Activated CD8-positive, alpha-beta memory T cell treated with anti-CD3 and anti-CD28 coated beads, Interleukin-2, amount 50 U/mL, for 4 hours (primary cell): ENCODE measurements around the gene SLC12A3.

Experiments
- DNase-seq: peaks from one replicate; pipeline ENCODE4 v3.0.0-alpha.2; 2020

Gene SLC12A3

GRCh38 chr16:56894331-56894917 is 29.4 kb downstream of the SLC12A3 start:
- DNase-seq, result no peak

- no peak for DNase-seq
Observed at GRCh38 chr16:56895813-56896212, 30.8 kb downstream of the SLC12A3 start.

GRCh38 chr16:56896244-56896643 is 31.2 kb downstream of the SLC12A3 start:
- no peak for DNase-seq

- DNase-seq, result no peak
Observed at GRCh38 chr16:56897026-56897799, 32.2 kb downstream of the SLC12A3 start.

GRCh38 chr16:56898847-56899246 is 33.8 kb downstream of the SLC12A3 start:
- DNase-seq, result no peak

GRCh38 chr16:56903866-56904265 is 38.9 kb downstream of the SLC12A3 start:
- DNase-seq, result no peak

GRCh38 chr16:56907401-56907800 is 42.4 kb downstream of the SLC12A3 start:
- DNase-seq, result no peak

GRCh38 chr16:56909527-56909979 is 44.5 kb downstream of the SLC12A3 start:
- no peak for DNase-seq

GRCh38 chr16:56910112-56910511 is 45.1 kb downstream of the SLC12A3 start:
- no peak for DNase-seq

GRCh38 chr16:56910654-56911539 is 45.9 kb downstream of the SLC12A3 start:
- DNase-seq, result no peak

- no peak for DNase-seq
Observed at GRCh38 chr16:56911771-56912571, 47.0 kb downstream of the SLC12A3 start.

- no peak for DNase-seq
Observed at GRCh38 chr16:56912746-56913708, 48.0 kb downstream of the SLC12A3 start.

- no peak for DNase-seq
Observed at GRCh38 chr16:56914896-56915295, 49.9 kb downstream of the SLC12A3 start.

GRCh38 chr16:56915336-56916119 is 50.5 kb downstream of the SLC12A3 start:
- DNase-seq, result no peak

GRCh38 chr16:56916571-56917403 is 51.8 kb downstream of the SLC12A3 start:
- no peak for DNase-seq

GRCh38 chr16:56918467-56919012 is 53.5 kb downstream of the SLC12A3 start:
- DNase-seq, result no peak

- DNase-seq, result no peak
Observed at GRCh38 chr16:56919099-56919800, 54.2 kb downstream of the SLC12A3 start.

- DNase-seq, result no peak
Observed at GRCh38 chr16:56921571-56921970, 56.6 kb downstream of the SLC12A3 start.
